ENCODE measurements around the gene AKAP11.

- TF ChIP-seq CTCF (IDR thresholded peaks at IDR 0.05) (no peak), POLR2AphosphoS5 (IDR thresholded peaks at IDR 0.05) (no peak), POLR2A (IDR thresholded peaks at IDR 0.05) (no peak)
Measured at GRCh38 chr13:42364613-42365000, 92.7 kb downstream of the AKAP11 start.
